Fibroblast of villous mesenchyme (primary cell): Measurements from ENCODE around the gene CELF6. TPM values are rescaled to one million over a fixed set of nuclear protein-coding genes. Genes with fewer than 3 reads are reported as not detected.

Experiments
- DNase-seq: peaks from one replicate; pipeline ENCODE4 v3.0.0-alpha.2; 2010; ENCODE audit warnings: low read depth
- H3K4me3 ChIP-seq: 2 replicates; pipeline ENCODE4 v1.5.1; 2011; ENCODE audit warnings: low read depth, mild to moderate bottlenecking, low read length
- total RNA-seq: library from RNA; depleted of rRNA; stranded (reverse); fragments of >200 nt; gene quantifications from 2 replicates; pipeline ENCODE4 v1.2.3, GENCODE V29; 2012
- TF ChIP-seq, protein P1 (sequence below): IDR thresholded peaks from 2 replicates; pipeline ENCODE4 v1.5.1; 2012; ENCODE audit warnings: low read depth, mild to moderate bottlenecking, low read length; ENCODE audit not compliant: insufficient read depth

CELF6 gene
- total RNA-seq, 1 donor = not detected

DNA sequence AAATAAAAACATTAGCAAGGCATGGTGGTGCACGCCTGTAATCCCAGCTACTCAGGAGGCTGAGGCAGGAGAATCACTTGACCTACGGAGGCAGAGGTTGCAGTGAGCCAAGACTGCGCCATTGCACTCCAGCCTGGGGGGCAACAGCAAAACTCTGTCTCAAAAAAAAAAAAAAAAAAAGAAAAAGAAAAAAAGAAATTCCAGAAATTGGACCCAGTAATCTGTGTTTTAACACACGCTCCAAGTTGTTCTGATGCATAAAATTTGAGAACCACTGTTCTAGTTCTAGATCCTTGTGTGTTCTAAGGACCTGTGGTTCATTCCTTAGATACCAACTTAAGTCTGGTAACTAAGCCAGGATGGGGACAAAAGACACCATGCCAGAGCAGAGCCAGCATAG, 50.2 kb downstream of the CELF6 start:
- DNase-seq = no peak
- H3K4me3 ChIP-seq = no peak overlapping the region
- TF ChIP-seq, protein P1, sequence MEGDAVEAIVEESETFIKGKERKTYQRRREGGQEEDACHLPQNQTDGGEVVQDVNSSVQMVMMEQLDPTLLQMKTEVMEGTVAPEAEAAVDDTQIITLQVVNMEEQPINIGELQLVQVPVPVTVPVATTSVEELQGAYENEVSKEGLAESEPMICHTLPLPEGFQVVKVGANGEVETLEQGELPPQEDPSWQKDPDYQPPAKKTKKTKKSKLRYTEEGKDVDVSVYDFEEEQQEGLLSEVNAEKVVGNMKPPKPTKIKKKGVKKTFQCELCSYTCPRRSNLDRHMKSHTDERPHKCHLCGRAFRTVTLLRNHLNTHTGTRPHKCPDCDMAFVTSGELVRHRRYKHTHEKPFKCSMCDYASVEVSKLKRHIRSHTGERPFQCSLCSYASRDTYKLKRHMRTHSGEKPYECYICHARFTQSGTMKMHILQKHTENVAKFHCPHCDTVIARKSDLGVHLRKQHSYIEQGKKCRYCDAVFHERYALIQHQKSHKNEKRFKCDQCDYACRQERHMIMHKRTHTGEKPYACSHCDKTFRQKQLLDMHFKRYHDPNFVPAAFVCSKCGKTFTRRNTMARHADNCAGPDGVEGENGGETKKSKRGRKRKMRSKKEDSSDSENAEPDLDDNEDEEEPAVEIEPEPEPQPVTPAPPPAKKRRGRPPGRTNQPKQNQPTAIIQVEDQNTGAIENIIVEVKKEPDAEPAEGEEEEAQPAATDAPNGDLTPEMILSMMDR = no peak

DNA sequence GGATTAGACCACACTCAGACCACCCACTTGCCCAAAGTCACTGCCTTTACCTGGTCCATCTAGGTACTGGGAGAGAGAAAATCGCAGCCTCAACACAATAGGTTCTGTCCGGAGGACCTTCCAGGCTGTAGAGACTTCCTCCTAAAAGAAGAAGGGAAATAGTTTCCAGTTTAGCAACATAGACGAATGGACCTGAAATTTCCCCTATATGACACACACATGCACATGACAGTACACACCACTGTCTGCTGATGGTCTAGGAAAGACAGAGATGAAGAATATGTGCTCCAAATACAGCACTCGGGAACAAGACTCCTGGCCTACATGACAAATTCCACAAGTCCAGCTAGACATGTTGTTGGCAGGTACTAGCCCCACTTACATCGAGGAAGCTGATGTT, 54.9 kb downstream of the CELF6 start:
- TF ChIP-seq, protein P1 = no peak
- no peak for DNase-seq
- no peak overlapping the region for H3K4me3 ChIP-seq

DNA sequence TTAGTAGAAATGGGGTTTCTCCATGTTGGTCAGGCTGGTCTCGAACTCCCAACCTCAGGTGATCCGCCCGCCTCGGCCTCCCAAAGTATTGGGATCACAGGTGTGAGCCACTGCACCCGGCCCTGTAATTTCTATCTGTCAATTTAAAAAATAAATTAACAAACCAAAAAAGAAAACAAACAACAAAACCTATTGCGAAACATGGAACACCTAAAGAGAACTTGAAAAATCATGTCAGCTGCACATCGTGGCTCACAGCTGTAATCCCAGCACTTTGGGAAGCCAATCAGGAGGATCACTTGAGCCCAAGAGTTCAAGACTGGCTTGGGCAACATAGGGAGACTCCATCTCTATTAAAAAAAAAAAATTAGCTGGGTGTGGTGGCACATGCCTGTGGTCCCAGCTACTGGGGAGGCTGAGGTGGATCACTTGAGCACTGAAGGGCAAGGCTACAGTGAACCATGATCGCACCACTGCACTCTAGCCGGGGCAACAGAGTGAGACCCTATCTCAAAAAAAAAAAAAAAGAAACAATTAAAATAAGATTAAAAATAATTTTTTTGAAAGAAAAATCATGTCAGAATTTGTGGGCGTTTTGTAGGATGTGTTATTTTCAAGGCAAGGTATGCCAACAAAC, 67.2 kb downstream of the CELF6 start:
- no peak overlapping the region for H3K4me3 ChIP-seq
- TF ChIP-seq, protein P1 = no peak
- DNase-seq = no peak

DNA sequence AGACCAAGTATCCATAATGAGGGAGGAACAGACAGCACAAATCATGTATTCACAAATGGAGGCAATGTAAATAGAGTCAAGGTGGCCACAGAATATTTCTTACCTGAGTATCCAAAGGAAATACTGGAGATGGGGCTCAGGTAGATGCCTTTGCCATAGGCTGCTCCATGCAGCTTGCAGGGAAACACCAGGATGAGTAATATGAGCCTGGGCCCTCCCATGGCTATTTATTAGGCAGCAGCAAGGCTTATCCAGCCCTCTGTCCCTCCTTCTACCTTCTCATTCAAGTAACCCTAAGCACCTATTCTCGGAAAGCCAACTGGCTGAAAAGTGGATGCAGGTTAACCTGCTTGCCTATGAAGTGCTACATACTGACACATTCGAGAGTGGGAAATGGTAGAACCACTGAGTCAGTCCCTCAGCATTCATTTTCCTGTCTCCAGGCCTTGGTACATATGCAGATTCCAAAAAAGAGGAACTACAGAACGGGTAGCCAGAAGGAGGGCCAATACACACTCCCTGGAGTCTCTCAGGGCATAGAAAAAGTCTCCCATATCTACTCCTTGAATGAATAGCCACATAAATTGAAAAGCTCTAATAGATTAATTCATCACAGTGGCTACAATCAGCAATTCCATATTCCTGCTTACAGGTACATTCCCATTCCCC, 70.7 kb downstream of the CELF6 start:
- TF ChIP-seq, protein P1 = no peak
- H3K4me3 ChIP-seq = no peak overlapping the region
- no peak for DNase-seq

DNA sequence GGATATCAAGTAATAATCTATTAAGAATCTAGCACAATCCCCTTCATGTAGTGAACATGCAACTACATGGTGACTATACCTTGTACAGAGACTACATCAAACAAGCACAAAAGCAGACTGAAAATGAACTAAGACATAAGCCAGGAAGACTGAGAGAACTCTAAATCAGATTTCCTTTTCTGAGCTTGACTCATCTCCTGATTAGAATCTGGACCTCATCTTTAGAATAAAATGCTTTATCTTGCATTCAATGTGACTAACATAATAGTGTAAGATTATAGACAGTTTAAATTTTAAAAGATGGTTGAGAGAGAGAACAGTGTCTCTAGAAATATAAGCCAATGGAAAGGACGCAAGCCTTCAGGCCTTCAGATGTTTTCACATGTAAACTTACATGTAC, 71.4 kb downstream of the CELF6 start:
- DNase-seq = no peak
- H3K4me3 ChIP-seq = no peak overlapping the region
- TF ChIP-seq, protein P1 = no peak

DNA sequence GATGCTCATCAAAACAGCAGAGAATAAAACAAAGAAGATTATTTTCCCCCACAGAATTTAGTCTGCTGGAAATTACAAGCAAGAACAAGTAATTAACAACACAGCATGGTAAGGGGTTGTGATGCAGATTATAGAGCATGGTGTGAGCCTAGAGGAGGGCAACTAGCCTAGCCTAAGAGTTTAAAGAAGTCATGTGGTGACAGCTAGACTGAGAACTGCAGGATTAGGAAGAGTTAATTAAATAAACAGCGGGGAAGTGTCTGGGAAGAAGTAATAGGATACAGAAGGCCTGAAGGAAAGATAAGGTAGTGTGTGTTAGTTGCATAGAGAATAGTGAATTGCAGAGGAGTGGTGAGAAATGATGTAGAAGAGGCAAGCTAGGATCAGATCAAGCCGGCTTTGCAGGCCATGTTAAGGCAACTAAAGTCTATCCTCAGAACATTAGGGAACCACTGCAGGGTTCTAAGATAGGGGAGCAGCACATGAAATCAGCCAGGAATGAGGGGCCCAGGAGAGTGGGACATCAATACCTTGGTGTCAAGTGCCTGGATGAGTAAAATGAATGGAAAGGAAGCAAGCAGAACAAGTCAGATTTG, 77.1 kb downstream of the CELF6 start:
- DNase-seq = no peak
- TF ChIP-seq, protein P1 = no peak
- no peak overlapping the region for H3K4me3 ChIP-seq
